H9 (cell line): ENCODE measurements around the gene APOB. TPM values are rescaled to one million over a fixed set of nuclear protein-coding genes. Genes with fewer than 3 reads are reported as not detected.

Experiments used
- DNase-seq: peaks from one replicate; pipeline ENCODE4 v3.0.0-alpha.2; 2017
- H2AFZ ChIP-seq: one replicate; pipeline ENCODE4 v1.6.1; 2013; ENCODE audit warnings: mild to moderate bottlenecking, low read length, control low read depth, moderate library complexity
- H2AK5ac ChIP-seq: 2 replicates; pipeline ENCODE4 v1.6.1; 2013; ENCODE audit warnings: low read length, control low read depth, mixed read lengths; ENCODE audit not compliant: insufficient read length
- H2BK120ac ChIP-seq: one replicate; pipeline ENCODE4 v1.6.1; 2013; ENCODE audit warnings: low read depth, mild to moderate bottlenecking, low read length, control low read depth, inconsistent platforms; ENCODE audit not compliant: poor library complexity, severe bottlenecking
- H2BK12ac ChIP-seq: 2 replicates; pipeline ENCODE4 v1.6.1; 2013; ENCODE audit warnings: low read length, control low read depth, mixed read lengths, low read depth; ENCODE audit not compliant: insufficient read length
- H2BK15ac ChIP-seq: 2 replicates; pipeline ENCODE4 v1.6.1; 2013; ENCODE audit warnings: low read depth, low read length, control low read depth
- H2BK20ac ChIP-seq: one replicate; pipeline ENCODE4 v1.6.1; 2013; ENCODE audit warnings: low read depth, mild to moderate bottlenecking, low read length, control low read depth, inconsistent platforms; ENCODE audit not compliant: poor library complexity, severe bottlenecking
- H2BK5ac ChIP-seq: 2 replicates; pipeline ENCODE4 v1.6.1; 2013; ENCODE audit warnings: low read length, control low read depth, mixed read lengths; ENCODE audit not compliant: insufficient read length
- H3K14ac ChIP-seq: 2 replicates; pipeline ENCODE4 v1.6.1; 2013; ENCODE audit warnings: low read length, control low read depth; ENCODE audit not compliant: insufficient read depth
- H3K18ac ChIP-seq: 2 replicates; pipeline ENCODE4 v1.6.1; 2013; ENCODE audit warnings: low read depth, mild to moderate bottlenecking, mixed read lengths, low read length, control low read depth; ENCODE audit not compliant: insufficient read length
- H3K23ac ChIP-seq: 2 replicates; pipeline ENCODE4 v1.6.1; 2013; ENCODE audit warnings: low read length, control low read depth, mixed read lengths, low read depth; ENCODE audit not compliant: insufficient read length
- H3K23me2 ChIP-seq: 2 replicates; pipeline ENCODE4 v1.6.1; 2013; ENCODE audit warnings: low read depth, mild to moderate bottlenecking, mixed read lengths, low read length, control low read depth; ENCODE audit not compliant: insufficient read length, poor library complexity, severe bottlenecking
- H3K27ac ChIP-seq: 2 replicates; pipeline ENCODE4 v1.5.1; 2013; ENCODE audit warnings: low read length, control low read depth, mixed read lengths, low read depth; ENCODE audit not compliant: insufficient read length
- H3K27me3 ChIP-seq: 2 replicates; pipeline ENCODE4 v1.6.1; 2013; ENCODE audit warnings: low read length, control low read depth, inconsistent platforms; ENCODE audit not compliant: insufficient read depth
- H3K4ac ChIP-seq: 2 replicates; pipeline ENCODE4 v1.6.1; 2013; ENCODE audit warnings: low read depth, mild to moderate bottlenecking, control low read depth, inconsistent platforms, low read length, moderate library complexity
- H3K4me1 ChIP-seq: 2 replicates; pipeline ENCODE4 v1.6.1; 2013; ENCODE audit warnings: low read length, control low read depth, inconsistent platforms; ENCODE audit not compliant: insufficient read depth
- H3K4me2 ChIP-seq: 2 replicates; pipeline ENCODE4 v1.6.1; 2013; ENCODE audit warnings: low read length, control low read depth, mixed read lengths; ENCODE audit not compliant: insufficient read length, insufficient read depth
- H3K56ac ChIP-seq: 2 replicates; pipeline ENCODE4 v1.6.1; 2013; ENCODE audit warnings: low read depth, mild to moderate bottlenecking, mixed read lengths, low read length, control low read depth; ENCODE audit not compliant: insufficient read length
- H3K79me1 ChIP-seq: 2 replicates; pipeline ENCODE4 v1.6.1; 2013; ENCODE audit warnings: low read depth, mild to moderate bottlenecking, moderate library complexity, low read length, control low read depth, inconsistent platforms; ENCODE audit not compliant: insufficient read depth, poor library complexity, severe bottlenecking
- H3K79me2 ChIP-seq: 2 replicates; pipeline ENCODE4 v1.6.1; 2013; ENCODE audit warnings: low read length, control low read depth, inconsistent platforms; ENCODE audit not compliant: insufficient read depth
- H3K9ac ChIP-seq: 2 replicates; pipeline ENCODE4 v1.6.1; 2013; ENCODE audit warnings: low read length, control low read depth, mixed read lengths; ENCODE audit not compliant: insufficient read length; ENCODE audit errors: extremely low read depth
- H3K9me3 ChIP-seq: one replicate; pipeline ENCODE4 v1.6.1; 2013; ENCODE audit warnings: low read depth, low read length, inconsistent platforms; ENCODE audit not compliant: control insufficient read depth
- H3T11ph ChIP-seq: one replicate; pipeline ENCODE4 v1.6.1; 2013; ENCODE audit warnings: mild to moderate bottlenecking, low read length, control low read depth, inconsistent platforms
- H4K20me1 ChIP-seq: one replicate; pipeline ENCODE4 v1.6.1; 2013; ENCODE audit not compliant: control insufficient read depth, insufficient read length, insufficient read depth
- H4K5ac ChIP-seq: 2 replicates; pipeline ENCODE4 v1.6.1; 2013; ENCODE audit warnings: low read depth, mild to moderate bottlenecking, mixed read lengths, low read length, control low read depth; ENCODE audit not compliant: insufficient read length
- H4K8ac ChIP-seq: replicated peaks from 2 replicates; pipeline ENCODE4 v1.6.1; 2013; ENCODE audit warnings: low read length, control low read depth, mixed read lengths, low read depth; ENCODE audit not compliant: insufficient read length
- H4K91ac ChIP-seq: 2 replicates; pipeline ENCODE4 v1.6.1; 2013; ENCODE audit warnings: low read depth, mild to moderate bottlenecking, moderate library complexity, mixed read lengths, low read length, control low read depth; ENCODE audit not compliant: insufficient read length
- H3K27ac Mint-ChIP-seq, 3 experiments: 2 replicates in 2 of 3; 3 replicates in 1 of 3; pipeline ENCODE4 v1.8.0; 2020 to 2021; ENCODE audit warnings: mixed read lengths in 3 of 3, mild to moderate bottlenecking in 1 of 3, moderate library complexity in 1 of 3
- H3K27me3 Mint-ChIP-seq: 2 replicates; pipeline ENCODE4 v1.8.0; 2021; ENCODE audit warnings: low read depth, mild to moderate bottlenecking, moderate library complexity, mixed read lengths
- H3K36me3 Mint-ChIP-seq, 3 experiments: 2 replicates in 2 of 3; 3 replicates in 1 of 3; pipeline ENCODE4 v1.8.0; 2020 to 2021; ENCODE audit warnings: low read depth in 3 of 3, mixed read lengths in 3 of 3; ENCODE audit not compliant: insufficient read depth in 1 of 3
- H3K4me1 Mint-ChIP-seq, 2 experiments: 2 replicates each; pipeline ENCODE4 v1.8.0; 2020; ENCODE audit warnings: mixed read lengths in 2 of 2
- H3K4me3 Mint-ChIP-seq, 2 experiments: 2 replicates in 1 of 2; 3 replicates in 1 of 2; pipeline ENCODE4 v1.8.0; 2020 to 2021; ENCODE audit warnings: mild to moderate bottlenecking in 2 of 2, mixed read lengths in 2 of 2, moderate library complexity in 1 of 2
- H3K9me3 Mint-ChIP-seq, 2 experiments: 2 replicates in 1 of 2; 3 replicates in 1 of 2; pipeline ENCODE4 v1.8.0; 2020; ENCODE audit warnings: mild to moderate bottlenecking in 2 of 2, mixed read lengths in 2 of 2, moderate library complexity in 1 of 2
- WGBS: extraction: QIAGEN DNeasy Blood & Tissue Kit; methylation state at CpG from one replicate; pipeline ENCODE4 v1.1.7; 2013; ENCODE audit warnings: missing lambda C conversion rate, low lambda C conversion rate, mixed read lengths; ENCODE audit not compliant: insufficient read length; ENCODE audit errors: extremely low coverage; 5-methylcytosine and 5-hydroxymethylcytosine counted together
- total RNA-seq: library from RNA; stranded (reverse); gene quantifications from 2 replicates; pipeline ENCODE4 v1.2.1, GENCODE V29; 2021
- TF ChIP-seq, protein P1 (sequence below): fragments of 200-600 bp; sonication (generic); conservative IDR thresholded peaks from 3 replicates; pipeline ENCODE4 v1.8.0; 2021; ENCODE audit warnings: antibody characterized with exemption, mild to moderate bottlenecking

Gene APOB
- total RNA-seq, 1 experiment from 2014 or later = 0.26 TPM

DNA sequence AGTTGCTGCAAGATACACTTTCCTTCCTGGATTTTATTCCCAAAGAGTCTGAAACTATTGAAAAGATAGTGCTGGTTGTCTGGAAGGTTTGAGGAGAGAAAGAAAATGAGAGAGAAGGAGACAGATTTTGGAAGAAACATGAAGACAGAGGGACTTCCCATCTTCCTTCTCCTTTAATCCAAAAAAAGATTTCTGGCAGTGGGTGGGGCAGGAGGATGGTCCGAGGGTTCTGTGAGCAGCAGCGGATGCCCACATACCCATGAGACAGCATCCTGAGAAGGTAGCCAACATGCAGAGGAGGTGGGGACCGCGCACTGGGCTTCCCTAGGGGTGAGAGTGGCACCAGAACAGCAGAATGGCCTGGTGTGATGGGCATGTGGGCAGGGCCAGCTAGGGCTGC is 84.6 kb downstream of the APOB start:
- no peaks in the 10 kb centered on the region for H3K23me2 ChIP-seq
- TF ChIP-seq, protein P1, sequence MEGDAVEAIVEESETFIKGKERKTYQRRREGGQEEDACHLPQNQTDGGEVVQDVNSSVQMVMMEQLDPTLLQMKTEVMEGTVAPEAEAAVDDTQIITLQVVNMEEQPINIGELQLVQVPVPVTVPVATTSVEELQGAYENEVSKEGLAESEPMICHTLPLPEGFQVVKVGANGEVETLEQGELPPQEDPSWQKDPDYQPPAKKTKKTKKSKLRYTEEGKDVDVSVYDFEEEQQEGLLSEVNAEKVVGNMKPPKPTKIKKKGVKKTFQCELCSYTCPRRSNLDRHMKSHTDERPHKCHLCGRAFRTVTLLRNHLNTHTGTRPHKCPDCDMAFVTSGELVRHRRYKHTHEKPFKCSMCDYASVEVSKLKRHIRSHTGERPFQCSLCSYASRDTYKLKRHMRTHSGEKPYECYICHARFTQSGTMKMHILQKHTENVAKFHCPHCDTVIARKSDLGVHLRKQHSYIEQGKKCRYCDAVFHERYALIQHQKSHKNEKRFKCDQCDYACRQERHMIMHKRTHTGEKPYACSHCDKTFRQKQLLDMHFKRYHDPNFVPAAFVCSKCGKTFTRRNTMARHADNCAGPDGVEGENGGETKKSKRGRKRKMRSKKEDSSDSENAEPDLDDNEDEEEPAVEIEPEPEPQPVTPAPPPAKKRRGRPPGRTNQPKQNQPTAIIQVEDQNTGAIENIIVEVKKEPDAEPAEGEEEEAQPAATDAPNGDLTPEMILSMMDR = no peak
- no CpG with 5 or more reads among the region's 4 CpGs for WGBS

More for the DNA sequence above, 84.6 kb downstream of the APOB start:
- no peaks in the 10 kb centered on the region for H4K20me1 ChIP-seq
- H3K79me1 ChIP-seq = no peaks in the 10 kb centered on the region
- H3K23ac ChIP-seq = no peak overlapping the region
- H3K9me3 ChIP-seq = no peaks in the 10 kb centered on the region
- no peak overlapping the region for H4K8ac ChIP-seq
- no peaks in the 10 kb centered on the region for H3K79me2 ChIP-seq
- Mint-ChIP-seq H3K27me3 (peaks cover 4% of the 10 kb centered on the region), H3K4me1 (no peaks in the 10 kb centered on the region), H3K27ac (no peak overlapping the region), H3K4me3 (no peak overlapping the region), H3K9me3 (no peaks in the 10 kb centered on the region), H3K36me3 (no peaks in the 10 kb centered on the region)
- H3K27me3 ChIP-seq = no peaks in the 10 kb centered on the region
- H2AK5ac ChIP-seq = no peak overlapping the region
- no peak overlapping the region for H2BK15ac ChIP-seq
- no peak overlapping the region for H2BK12ac ChIP-seq
- H3K56ac ChIP-seq = no peak overlapping the region
- H3K4me1 ChIP-seq = no peaks in the 10 kb centered on the region
- H3K9ac ChIP-seq = no peak overlapping the region
- H3K4ac ChIP-seq = no peak overlapping the region
- H2BK120ac ChIP-seq = no peak overlapping the region
- H3K27ac ChIP-seq = no peak overlapping the region
- H2BK20ac ChIP-seq = no peak overlapping the region
- no peak overlapping the region for H2AFZ ChIP-seq
- no peak overlapping the region for H3K4me2 ChIP-seq
- H3T11ph ChIP-seq = no peak overlapping the region
- no peak overlapping the region for H2BK5ac ChIP-seq
- no peak overlapping the region for H3K18ac ChIP-seq
- H3K14ac ChIP-seq = no peak overlapping the region
- no peak overlapping the region for H4K5ac ChIP-seq
- no peak for DNase-seq
- no peak overlapping the region for H4K91ac ChIP-seq
